K562 (cell line): ENCODE results near the gene MYG1. TPM values are rescaled to one million over a fixed set of nuclear protein-coding genes. Genes with fewer than 3 reads are reported as not detected.

ENCODE experiments used
- CBX2 ChIP-seq: fragments of 200-600 bp; sonication (generic); IDR thresholded peaks from one replicate; pipeline ENCODE4 v1.6.1; 2012; ENCODE audit warnings: mild to moderate bottlenecking, low read length, inconsistent platforms; ENCODE audit not compliant: insufficient read depth, poor library complexity, severe bottlenecking
- HCFC1 ChIP-seq: IDR thresholded peaks from 2 replicates; pipeline ENCODE4 v1.6.1; 2012; ENCODE audit warnings: low read depth, low read length, improper control_type of control experiment
- HDAC1 ChIP-seq, 2 experiments: fragments of 450-650 bp; IDR thresholded peaks; 2 replicates each; pipeline ENCODE4 v1.6.1; 2016 to 2017; ENCODE audit warnings: inconsistent platforms in 1 of 2, mild to moderate bottlenecking in 1 of 2, moderate library complexity in 1 of 2
- MCM7 ChIP-seq, 2 experiments: fragments of 450-650 bp; IDR thresholded peaks; 2 replicates each; pipeline ENCODE4 v1.6.1; 2016 to 2018
- MYBL2 ChIP-seq, 2 experiments: fragments of 450-650 bp in 1 of 2; sonication (generic) in 1 of 2; formaldehyde crosslinking in 1 of 2; IDR thresholded peaks; 2 replicates each; pipeline versions ENCODE4 v1.6.1 to v1.8.1; 2017 to 2022; ENCODE audit warnings: borderline replicate concordance in 1 of 2, inconsistent platforms in 1 of 2, low read depth in 1 of 2, mild to moderate bottlenecking in 1 of 2, missing genetic modification reagents in 1 of 2, moderate library complexity in 1 of 2
- PHF20 ChIP-seq: fragments of 450-650 bp; IDR thresholded peaks from 2 replicates; pipeline ENCODE4 v1.6.1; 2018; ENCODE audit not compliant: partially characterized antibody
- PHF21A ChIP-seq: fragments of 450-650 bp; IDR thresholded peaks from 2 replicates; pipeline ENCODE4 v1.6.1; 2017; ENCODE audit warnings: low read depth, borderline replicate concordance
- RAD21 ChIP-seq, 2 experiments: fragments of 250-450 bp in 1 of 2; fragments of 450-650 bp in 1 of 2; sonication (Bioruptor Pico) in 1 of 2; formaldehyde crosslinking in 1 of 2; IDR thresholded peaks in 1 of 2; conservative IDR thresholded peaks in 1 of 2; 2 replicates each; pipeline versions ENCODE4 v1.4.0 to v1.8.0; 2020 to 2022; ENCODE audit warnings: mild to moderate bottlenecking in 2 of 2, moderate library complexity in 1 of 2
- RBBP5 ChIP-seq: fragments of 200-600 bp; sonication (generic); IDR thresholded peaks from 2 replicates; pipeline ENCODE4 v1.6.1; 2012; ENCODE audit warnings: borderline replicate concordance, mild to moderate bottlenecking, low read length, control low read depth, inconsistent platforms; ENCODE audit not compliant: insufficient read depth, poor library complexity, severe bottlenecking
- SLC30A9 ChIP-seq: fragments of 250-450 bp; sonication (Bioruptor Pico); IDR thresholded peaks from 2 replicates; pipeline ENCODE4 v1.8.0; 2022; ENCODE audit warnings: mild to moderate bottlenecking, moderate library complexity
- SMAD3 ChIP-seq: fragments of 450-650 bp; formaldehyde crosslinking; conservative IDR thresholded peaks from 2 replicates; pipeline ENCODE4 v1.4.0; 2020; ENCODE audit warnings: mild to moderate bottlenecking
- SP2 ChIP-seq: IDR thresholded peaks from 2 replicates; pipeline ENCODE4 v1.6.1; 2011; ENCODE audit warnings: mild to moderate bottlenecking, low read depth, low read length, moderate library complexity; ENCODE audit not compliant: poor library complexity, severe bottlenecking; ENCODE audit errors: extremely low read depth
- SRSF3 ChIP-seq: fragments of 200-400 bp; formaldehyde crosslinking; IDR thresholded peaks from 2 replicates; pipeline ENCODE4 v1.6.1; 2016; ENCODE audit warnings: mild to moderate bottlenecking, low read length, moderate library complexity; ENCODE audit not compliant: insufficient read depth
- polyA plus RNA-seq, 8 experiments: library from polyadenylated mRNA; depleted of rRNA in 4 of 8; stranded (reverse) in 5 of 8; unstranded in 3 of 8; fragments of >200 nt; fragmentation: Nextera tagmentation in 2 of 8; fragmentation: Illumina TruSeq in 1 of 8; extraction: Ambion mirVana in 2 of 8; extraction: Trizol in 1 of 8; gene quantifications; 2 replicates each; pipeline versions ENCODE4 v1.2.1 to v1.2.3, GENCODE V29; 2011 to 2014; ENCODE audit warnings: inconsistent platforms in 1 of 8, missing spikeins in 1 of 8
- total RNA-seq, 7 experiments: library from RNA; depleted of rRNA in 6 of 7; stranded (reverse); fragments of >200 nt in 6 of 7; fragmentation: Illumina TruSeq in 2 of 7; extraction: Trizol in 2 of 7; gene quantifications; 2 replicates each; pipeline versions ENCODE4 v1.2.1 to v1.2.3, GENCODE V29; 2011 to 2021; ENCODE audit warnings: low replicate concordance in 1 of 7
- TF ChIP-seq, protein P1 (sequence below): IDR thresholded peaks from 2 replicates; pipeline ENCODE4 v1.6.1; 2011; ENCODE audit warnings: borderline replicate concordance, low read depth, mild to moderate bottlenecking, moderate library complexity, low read length; ENCODE audit not compliant: insufficient read depth, poor library complexity, severe bottlenecking
- TF ChIP-seq, protein P2 (sequence below): fragments of 450-650 bp; IDR thresholded peaks from 2 replicates; pipeline ENCODE4 v1.6.1; 2017; ENCODE audit warnings: antibody characterized with exemption
- TF ChIP-seq, protein P3 (sequence below): IDR thresholded peaks from 2 replicates; pipeline ENCODE4 v1.6.1; 2012; ENCODE audit warnings: low read depth, low read length, improper control_type of control experiment, borderline replicate concordance
- TF ChIP-seq, protein P4 (sequence below): fragments of 450-650 bp; IDR thresholded peaks from 2 replicates; pipeline ENCODE4 v1.6.1; 2016; ENCODE audit warnings: borderline replicate concordance

Gene MYG1
- total and polyA plus RNA-seq, 9 of the 15 experiments (the other 6 are each of a cell fraction or from before 2014, with no cell fraction given) = 0.45 to 5.6 (median 2.1) TPM

DNA sequence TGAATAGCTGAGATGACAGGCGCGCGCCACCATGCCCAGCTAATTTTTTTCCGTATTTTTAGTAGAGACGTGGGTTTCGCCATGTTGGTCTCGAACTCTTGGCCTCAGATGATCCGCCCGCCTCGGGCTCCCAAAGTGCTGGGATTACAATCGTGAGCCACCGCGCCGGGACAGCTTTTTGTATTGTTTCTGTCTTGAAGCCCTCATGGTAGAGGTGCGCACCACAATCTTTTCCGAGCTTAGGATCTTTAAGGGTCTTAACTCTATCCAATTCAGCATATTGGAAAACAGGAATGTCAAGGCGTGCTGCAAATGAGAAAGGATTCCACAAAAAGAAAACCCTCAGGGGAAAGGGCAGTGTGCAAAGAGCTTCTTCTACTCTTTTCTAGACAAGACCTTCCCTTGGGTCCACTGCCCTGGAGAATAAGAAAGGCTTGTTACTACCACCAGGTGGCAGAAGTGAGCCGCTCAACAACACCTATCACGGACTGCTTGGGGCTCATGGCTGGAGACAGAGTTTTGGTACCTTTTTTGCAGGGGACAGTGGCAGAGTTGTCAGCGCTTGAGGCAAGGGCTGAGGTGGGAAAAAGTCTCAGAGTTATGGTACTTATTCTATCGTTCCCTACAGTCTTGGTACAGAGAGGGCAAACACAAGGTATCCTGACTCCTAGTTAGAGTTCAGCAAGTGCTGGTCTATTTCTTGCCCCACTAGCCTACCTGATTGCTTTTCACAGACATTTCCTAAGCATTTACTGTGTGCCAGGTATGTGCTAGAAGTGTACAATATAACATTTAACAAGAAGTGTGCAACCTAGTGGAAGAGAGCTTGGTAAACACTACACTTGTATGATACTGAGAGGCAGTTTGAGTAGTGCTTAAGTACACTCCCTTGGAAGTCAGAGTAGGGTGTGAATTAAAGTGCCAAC is 53.1 kb downstream of the MYG1 start (continued):
- TF ChIP-seq, protein P1, sequence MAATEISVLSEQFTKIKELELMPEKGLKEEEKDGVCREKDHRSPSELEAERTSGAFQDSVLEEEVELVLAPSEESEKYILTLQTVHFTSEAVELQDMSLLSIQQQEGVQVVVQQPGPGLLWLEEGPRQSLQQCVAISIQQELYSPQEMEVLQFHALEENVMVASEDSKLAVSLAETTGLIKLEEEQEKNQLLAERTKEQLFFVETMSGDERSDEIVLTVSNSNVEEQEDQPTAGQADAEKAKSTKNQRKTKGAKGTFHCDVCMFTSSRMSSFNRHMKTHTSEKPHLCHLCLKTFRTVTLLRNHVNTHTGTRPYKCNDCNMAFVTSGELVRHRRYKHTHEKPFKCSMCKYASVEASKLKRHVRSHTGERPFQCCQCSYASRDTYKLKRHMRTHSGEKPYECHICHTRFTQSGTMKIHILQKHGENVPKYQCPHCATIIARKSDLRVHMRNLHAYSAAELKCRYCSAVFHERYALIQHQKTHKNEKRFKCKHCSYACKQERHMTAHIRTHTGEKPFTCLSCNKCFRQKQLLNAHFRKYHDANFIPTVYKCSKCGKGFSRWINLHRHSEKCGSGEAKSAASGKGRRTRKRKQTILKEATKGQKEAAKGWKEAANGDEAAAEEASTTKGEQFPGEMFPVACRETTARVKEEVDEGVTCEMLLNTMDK = no peak
- no peak for TF ChIP-seq PHF21A
- TF ChIP-seq HCFC1 = no peak
- TF ChIP-seq, protein P2, sequence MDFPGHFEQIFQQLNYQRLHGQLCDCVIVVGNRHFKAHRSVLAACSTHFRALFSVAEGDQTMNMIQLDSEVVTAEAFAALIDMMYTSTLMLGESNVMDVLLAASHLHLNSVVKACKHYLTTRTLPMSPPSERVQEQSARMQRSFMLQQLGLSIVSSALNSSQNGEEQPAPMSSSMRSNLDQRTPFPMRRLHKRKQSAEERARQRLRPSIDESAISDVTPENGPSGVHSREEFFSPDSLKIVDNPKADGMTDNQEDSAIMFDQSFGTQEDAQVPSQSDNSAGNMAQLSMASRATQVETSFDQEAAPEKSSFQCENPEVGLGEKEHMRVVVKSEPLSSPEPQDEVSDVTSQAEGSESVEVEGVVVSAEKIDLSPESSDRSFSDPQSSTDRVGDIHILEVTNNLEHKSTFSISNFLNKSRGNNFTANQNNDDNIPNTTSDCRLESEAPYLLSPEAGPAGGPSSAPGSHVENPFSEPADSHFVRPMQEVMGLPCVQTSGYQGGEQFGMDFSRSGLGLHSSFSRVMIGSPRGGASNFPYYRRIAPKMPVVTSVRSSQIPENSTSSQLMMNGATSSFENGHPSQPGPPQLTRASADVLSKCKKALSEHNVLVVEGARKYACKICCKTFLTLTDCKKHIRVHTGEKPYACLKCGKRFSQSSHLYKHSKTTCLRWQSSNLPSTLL = no peak
- peak; percentile 98 to 99 for TF ChIP-seq RAD21 (CRISPR knock-in tag; conservative IDR thresholded peaks at IDR 0.05 in 1 of 2, IDR thresholded peaks at IDR 0.05 in 1 of 2)
- no peak for TF ChIP-seq SMAD3 (CRISPR knock-in tag)
- no peak for TF ChIP-seq SLC30A9 (CRISPR knock-in tag)
- no peak for TF ChIP-seq SRSF3
- TF ChIP-seq MYBL2 (IDR thresholded peaks at IDR 0.05; ENCODE audit: low read depth) = no peak
- TF ChIP-seq MYBL2 (CRISPR knock-in tag; IDR thresholded peaks at IDR 0.05; ENCODE audit: borderline replicate concordance) = no peak
- TF ChIP-seq MCM7 (IDR thresholded peaks at IDR 0.05) = no peak
- no peak for TF ChIP-seq HDAC1 (IDR thresholded peaks at IDR 0.05)
- TF ChIP-seq SP2 = no peak
- TF ChIP-seq PHF20 = no peak
- TF ChIP-seq RBBP5 = no peak
- TF ChIP-seq, protein P3, sequence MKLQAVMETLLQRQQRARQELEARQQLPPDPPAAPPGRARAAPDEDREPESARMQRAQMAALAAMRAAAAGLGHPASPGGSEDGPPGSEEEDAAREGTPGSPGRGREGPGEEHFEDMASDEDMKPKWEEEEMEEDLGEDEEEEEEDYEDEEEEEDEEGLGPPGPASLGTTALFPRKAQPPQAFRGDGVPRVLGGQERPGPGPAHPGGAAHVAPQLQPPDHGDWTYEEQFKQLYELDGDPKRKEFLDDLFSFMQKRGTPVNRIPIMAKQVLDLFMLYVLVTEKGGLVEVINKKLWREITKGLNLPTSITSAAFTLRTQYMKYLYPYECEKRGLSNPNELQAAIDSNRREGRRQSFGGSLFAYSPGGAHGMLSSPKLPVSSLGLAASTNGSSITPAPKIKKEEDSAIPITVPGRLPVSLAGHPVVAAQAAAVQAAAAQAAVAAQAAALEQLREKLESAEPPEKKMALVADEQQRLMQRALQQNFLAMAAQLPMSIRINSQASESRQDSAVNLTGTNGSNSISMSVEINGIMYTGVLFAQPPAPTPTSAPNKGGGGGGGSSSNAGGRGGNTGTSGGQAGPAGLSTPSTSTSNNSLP = no peak
- TF ChIP-seq, protein P4, sequence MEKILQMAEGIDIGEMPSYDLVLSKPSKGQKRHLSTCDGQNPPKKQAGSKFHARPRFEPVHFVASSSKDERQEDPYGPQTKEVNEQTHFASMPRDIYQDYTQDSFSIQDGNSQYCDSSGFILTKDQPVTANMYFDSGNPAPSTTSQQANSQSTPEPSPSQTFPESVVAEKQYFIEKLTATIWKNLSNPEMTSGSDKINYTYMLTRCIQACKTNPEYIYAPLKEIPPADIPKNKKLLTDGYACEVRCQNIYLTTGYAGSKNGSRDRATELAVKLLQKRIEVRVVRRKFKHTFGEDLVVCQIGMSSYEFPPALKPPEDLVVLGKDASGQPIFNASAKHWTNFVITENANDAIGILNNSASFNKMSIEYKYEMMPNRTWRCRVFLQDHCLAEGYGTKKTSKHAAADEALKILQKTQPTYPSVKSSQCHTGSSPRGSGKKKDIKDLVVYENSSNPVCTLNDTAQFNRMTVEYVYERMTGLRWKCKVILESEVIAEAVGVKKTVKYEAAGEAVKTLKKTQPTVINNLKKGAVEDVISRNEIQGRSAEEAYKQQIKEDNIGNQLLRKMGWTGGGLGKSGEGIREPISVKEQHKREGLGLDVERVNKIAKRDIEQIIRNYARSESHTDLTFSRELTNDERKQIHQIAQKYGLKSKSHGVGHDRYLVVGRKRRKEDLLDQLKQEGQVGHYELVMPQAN = no peak
- no peak for TF ChIP-seq CBX2
